ENCODE results near the gene GATM.
"Not testable (repeated sequence)": the region's sequence is repeated elsewhere in the genome, so short reads cannot be mapped to it uniquely, and the experiment has no call there.

Gene GATM

DNA sequence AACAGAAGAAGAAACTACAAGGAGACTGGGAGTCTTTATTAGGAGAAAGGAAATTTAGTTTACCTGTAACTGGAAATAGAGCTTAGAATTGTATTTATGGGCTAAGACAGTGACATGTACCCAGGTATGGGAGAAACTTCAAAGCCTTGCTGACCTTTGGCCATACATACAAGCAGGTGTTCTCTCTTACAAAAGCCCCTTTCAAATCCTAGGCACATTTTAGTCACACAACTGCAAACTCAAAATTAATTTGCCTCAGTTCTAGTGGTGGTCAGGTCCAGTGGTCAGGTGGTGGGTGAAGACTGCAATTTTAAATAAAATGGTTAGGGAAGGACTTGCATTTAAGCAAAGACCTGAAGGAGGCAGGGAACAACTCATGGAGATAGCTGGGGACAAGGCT lies 30.4 kb downstream of the GATM start:
- no peak for DNase-seq

DNA sequence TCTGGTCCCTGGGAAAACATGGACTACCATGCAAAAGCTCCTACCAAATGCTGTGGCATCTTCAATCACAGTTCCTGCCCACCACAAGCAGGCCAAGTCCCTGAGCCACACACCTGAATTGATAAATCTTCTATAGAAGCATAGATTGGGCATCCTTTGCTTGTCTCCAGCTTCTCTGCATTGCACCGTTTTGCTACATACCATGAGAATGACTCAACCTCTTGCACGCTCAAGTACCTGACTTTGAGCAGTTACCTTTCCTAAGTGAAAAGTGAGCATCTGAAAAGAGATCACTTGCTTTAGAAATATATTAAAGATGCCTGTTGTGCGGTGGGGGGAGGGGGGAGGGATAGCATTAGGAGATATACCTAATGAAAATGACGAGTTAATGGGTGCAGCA lies 31.3 kb downstream of the GATM start:
- no peak for DNase-seq

DNA sequence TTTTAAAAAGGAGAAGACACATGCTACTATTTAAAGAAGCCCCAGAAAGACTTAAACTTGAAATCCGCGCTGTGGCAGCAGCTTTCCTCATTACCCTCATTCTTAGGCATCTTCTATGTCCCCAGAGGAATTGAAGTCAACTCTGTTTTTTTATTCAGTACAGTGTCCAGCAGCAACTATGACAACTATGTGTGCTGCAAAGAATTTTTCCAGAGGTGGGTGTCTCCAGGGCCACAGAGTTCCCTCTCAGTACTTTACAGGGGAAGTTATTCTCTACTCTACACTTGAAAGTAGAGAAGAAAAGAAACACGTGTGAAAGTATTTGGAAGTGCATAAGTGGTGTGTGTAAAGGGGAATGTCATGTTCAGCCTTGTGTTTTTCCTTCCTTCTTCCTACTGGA lies 32.0 kb downstream of the GATM start:
- no peak for DNase-seq

DNA sequence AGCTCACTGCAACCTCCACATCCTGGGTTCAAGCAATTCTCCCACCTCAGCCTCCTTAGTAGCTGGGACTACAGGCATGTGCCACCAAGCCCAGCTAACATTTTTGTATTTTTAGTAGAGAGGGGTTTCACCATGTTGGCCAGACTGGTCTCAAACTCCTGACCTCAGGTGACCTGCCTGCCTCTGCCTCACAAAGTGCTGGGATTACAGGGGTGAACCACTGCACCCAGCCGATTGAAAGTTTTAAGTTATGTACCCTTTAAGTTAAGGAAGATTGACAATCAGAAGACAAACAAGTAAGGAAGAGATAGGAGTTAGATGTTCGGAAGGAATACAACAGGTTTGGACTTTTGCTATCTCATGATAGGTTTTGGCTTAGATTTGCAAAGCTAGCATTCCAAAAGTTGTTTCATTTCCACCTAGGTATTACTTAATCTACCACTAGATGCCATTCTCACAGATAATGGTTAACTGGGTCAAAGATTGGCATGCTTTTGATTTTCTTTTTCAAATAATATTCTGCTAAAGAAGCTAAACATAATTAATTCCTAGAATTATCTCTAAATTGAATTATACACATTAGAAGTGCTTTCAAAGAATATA lies 35.0 kb downstream of the GATM start:
- no peak for DNase-seq

DNA sequence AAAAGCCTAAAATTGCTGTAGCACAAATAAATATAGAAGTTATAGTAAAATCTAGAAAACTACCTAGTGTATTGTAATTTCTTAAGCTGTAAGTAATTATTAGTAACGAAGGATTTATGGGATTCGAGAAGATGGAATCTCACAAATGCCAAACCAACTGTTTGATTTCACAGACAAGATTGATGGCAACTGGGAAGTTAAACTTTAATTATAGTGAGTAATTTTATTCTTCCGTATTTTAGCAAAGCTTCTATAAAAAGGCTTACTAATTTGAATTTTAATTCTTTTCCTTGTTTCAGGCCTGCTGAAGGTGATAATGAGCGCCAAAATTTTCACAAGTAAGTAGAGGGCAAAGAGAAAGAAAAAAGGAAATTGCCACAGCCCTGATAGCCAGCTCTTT lies 36.6 kb downstream of the GATM start:
- DNase-seq: no peak

DNA sequence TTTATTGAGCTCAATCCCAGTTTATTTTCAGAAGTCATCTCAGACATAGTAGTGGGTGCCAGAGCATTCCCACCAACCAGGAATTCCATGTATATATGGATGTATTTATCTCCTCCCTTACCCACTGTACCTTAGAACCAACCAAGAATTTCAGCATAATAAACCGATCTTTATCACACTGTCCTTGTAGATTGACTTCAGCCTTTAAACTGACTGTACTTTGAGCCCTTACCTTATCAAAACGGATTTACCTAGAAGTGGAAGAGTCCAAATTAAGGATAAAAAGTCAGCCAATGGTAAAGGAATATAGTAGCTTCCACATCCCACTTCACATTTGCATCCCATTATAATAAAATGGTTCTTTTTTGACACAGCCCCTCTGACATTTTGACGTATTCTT lies 37.9 kb downstream of the GATM start:
- no peak for DNase-seq

DNA sequence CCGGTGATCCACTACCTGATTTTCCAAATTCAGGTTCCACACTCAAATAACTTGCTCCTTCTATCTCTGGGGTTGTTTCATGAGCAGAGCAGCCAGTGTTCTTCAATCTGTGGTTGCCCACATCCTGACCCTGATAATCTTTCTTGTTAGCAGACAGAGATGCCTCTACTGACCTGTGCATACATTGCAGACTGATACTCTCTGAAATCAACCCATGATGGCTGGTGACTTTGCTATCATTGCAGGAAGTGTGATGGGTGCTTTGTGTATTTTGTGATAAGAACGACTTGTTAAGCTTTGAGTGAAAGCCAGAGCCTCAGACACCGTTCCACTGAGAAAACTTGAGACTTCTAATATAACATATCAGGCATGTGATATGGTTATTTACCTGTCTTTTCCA lies 39.9 kb downstream of the GATM start:
- DNase-seq: no peak

DNA sequence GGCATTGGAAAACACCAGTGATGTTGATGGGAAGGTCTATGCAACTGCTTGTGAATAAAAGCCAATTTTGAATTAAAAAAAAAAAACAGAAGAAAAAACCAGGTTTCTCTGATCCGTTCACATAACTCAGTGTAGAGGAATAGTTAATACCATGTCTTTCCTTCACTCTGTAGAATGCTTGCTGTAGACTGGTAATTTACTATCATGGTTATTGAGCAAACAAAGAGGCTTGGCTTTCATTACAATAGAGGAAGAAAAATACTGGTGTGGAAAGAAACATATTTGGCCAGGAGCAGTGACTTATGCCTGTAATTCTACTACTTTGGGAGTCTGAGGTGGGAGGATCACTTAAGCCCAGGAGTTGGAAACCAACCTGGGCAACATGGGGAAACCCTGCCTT lies 41.1 kb downstream of the GATM start:
- DNase-seq: no peak

DNA sequence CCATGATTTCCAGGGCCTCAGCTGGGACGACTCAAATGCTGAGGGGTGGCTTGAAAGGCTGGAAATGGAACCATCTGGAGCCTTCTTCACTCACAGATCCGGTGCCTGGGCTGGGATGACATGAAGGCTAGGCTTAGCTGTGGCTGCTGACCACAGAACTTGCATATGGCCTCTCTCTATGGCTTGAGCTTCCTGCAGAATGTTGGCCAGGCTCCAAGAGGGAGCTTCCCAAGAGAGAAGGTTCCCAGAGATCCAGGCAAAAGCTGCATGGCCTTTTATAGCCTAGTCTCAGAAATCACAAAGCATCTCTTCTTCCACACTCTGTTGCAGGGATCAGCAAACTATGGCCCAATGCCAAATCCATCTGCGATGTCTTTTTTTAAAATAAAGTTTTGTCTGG lies 44.8 kb downstream of the GATM start:
- DNase-seq: peak; percentile 28

DNA sequence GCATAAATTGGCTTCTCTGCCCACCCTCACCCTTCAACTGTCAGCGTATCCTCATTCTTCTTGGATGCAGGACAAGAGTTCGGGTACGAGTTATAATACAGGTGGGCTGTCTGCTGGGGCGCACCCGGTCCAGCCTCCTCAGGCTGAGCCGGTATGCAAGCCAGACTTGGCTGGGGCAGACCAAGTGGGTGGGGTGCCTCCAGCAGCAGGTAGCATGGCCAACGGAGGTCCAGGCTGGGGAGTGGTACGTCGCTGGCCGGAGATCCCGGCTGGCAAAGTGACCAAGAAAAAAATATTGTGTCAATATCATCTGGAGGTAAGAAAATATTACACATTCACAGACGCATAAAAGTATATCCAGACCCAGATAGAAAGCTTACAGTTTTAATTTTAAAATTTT lies 45.6 kb downstream of the GATM start:
- DNase-seq: no peak

DNA sequence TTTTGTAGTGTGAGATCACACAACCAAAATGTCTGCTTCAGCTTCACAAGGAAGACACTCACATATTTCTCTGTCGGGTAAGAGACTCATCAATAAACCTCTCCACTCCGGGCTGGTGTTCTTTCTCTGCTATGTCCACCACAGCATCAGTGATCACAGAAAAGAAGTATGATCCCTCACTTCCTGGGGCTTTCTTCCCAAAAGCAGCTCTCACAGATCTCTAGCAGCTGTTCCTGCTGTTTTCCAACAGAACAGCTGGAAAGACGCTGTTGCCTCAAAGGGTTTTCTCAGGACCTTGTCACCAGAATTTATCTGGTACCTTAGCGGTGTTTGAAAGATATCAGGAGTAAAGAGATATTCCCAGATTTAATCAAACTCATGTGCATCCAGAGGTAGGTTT lies 46.4 kb downstream of the GATM start:
- DNase-seq: no peak

DNA sequence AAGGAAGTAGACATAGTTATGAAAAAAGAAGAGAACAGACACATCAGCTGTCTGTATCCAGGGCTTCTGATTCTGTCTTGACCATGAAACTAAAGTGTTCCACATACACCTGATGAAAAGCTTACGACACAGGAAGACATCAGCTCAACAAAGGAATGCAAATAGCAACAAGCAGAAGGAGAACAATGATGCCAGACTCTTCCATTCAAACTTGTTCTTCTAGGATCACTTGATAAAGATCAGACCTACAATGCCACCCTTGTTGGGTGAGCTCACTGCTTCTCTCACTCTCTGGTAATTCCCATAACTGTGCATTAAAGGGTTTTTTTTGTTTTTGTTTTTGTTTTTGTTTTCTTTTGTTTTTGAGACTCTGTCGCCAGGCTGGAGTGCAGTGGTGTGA lies 49.7 kb downstream of the GATM start:
- no peak for DNase-seq

DNA sequence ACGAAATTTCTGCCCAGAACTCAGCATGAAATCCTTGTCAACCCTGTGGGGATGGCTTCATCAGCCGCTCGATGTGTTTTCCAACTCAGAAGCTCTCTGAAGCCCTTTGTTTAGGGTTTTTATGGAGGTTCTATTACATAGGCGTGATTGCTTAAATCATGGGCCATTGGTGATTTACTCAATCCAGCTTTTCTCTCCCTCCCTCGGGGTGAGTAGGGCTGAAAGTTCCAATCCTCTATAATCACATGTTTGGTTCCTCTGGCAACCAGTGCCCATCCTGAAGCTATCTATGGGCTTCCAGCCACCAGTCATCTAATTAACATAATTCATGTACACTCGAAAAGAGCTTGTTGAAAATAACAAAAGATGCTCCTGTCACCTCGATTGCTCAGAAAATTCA lies 51.6 kb downstream of the GATM start:
- no peak for DNase-seq

DNA sequence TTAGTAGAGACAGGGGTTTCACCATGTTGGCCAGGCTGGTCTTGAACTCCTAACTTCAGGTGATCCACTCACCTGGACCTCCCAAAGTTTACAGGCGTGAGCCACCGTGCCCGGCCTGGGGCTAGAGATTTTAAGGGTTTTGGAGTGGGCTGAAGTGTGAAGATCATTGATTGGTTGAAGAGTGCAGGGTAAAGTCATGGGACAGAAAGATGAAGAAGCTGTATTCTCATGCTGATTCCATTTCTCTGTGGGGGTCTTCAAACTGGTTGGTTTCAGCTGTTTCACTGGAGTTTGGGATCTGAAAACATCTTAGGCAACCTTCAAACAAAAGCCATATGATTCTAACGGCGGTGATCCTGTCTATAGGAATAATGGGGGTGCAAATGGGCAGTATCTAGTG lies 52.1 kb downstream of the GATM start:
- no peak for DNase-seq

DNA sequence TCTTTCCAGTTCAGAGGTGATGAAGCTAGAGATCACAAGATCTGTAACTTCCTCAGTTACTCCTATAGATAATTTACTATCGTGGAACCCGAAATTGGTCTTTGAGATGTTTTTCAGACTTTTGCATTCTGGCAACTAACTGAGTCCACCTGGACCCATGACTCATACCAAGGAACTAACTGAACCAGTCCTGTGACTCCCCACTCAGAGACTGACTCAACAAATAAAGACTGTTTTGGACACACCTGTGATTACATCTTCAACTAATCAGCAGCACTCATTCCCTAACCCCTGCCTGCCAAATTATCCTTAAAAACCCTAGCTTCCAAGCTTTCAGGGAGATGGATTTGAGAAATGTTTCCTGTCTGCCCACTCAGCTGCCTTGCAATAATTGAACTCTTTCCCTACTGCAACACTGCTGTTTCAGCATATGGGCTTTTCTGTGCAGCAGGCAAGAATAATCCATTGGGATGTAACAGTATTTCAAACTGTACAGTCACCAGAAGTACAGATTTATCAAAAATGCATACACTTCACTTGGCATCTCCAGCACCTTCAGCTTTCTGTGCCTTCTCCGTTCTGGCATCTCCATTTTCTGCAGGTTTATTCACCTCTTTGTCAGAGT lies 57.7 kb downstream of the GATM start:
- no peak for DNase-seq

DNA sequence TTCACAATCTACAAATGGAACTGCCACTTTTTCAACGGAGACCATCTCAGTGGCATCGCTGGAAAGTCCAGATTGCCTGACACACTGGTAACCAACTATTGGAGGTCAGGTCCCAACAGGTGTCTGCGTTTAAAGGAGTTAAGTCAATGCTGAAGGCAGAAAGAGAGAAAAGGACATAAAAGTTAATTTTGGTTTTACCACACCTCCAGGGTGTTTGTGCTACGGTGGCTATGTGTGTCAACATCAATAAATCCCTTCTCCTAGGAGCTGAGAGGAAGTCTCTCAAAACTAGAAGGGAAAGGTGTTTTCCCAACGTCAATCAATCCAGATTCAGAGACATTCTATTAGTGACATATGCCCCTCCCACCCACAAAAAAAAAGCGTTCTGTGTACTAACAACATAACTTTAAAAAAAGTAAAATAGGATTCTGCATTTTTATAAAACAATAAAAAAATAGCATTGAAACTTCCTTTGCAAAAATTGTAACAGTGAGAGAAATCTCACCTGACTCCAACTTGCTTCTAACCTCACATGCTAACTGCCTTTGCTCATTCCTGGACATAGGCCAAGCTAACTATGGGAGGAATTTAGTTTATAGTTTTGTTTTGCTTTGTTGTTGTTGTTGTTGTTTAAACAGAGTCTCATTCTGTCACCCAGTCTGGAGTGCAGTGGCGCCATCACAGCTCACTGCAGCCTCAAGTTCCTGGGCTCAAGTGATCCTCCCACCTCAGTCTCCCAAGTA lies 58.7 kb downstream of the GATM start:
- no peak for DNase-seq

DNA sequence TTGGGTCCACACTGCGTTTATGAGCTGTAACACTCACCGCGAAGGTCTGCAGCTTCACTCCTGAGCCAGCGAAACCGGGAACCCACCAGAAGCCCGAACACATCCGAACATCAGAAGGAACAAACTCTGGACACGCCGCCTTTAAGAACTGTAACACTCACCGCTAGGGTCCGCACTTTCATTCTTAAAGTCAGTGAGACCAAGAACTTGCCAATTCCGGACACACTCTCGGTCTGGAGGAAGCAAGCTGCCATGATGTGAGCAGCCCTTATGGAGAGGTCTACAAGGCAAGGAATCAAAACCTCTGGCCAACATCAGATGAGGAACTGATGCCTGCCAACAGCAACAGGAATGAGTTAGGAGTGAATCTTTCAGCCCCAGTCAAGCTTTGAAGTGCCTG lies 63.4 kb downstream of the GATM start:
- no peak for DNase-seq

DNA sequence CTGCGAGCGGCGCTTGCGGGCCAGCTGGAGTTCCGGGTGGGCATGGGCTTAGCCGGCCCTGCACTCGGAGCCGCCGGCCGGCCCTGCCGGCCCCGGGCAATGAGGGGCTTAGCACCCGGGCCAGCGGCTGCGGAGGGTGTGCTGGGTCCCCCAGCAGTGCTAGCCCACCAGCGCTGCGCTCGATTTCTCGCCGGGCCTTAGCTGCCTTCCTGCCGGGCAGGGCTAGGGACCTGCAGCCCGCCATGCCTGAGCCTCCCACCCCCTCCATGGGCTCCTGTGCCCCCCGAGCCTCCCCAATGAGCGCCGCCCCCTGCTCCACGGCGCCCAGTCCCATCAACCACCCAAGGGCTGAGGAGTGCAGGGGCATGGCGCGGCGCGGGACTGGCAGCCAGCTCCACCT lies 64.2 kb downstream of the GATM start:
- not testable (repeated sequence) for DNase-seq

Data from HCEC 1CT (cell line).